Inflammatory macrophage treated with lipopolysaccharide for 4 hours (primary cell): Measurements from ENCODE around the gene UNC80.
A peak's percentile ranks its signal among the peaks of the same experiment; 100 is the strongest.

ENCODE experiments used
- DNase-seq: peaks from one replicate; pipeline ENCODE4 v3.0.0-alpha.2; 2020

Gene UNC80

GRCh38 chr2:209913786-209914345, 142.2 kb downstream of the UNC80 start:
- DNase-seq, result no peak

GRCh38 chr2:209917154-209917771, 145.6 kb downstream of the UNC80 start:
- no peak for DNase-seq

GRCh38 chr2:209918251-209918650, 146.6 kb downstream of the UNC80 start:
- no peak for DNase-seq

- DNase-seq, result no peak
Measured at GRCh38 chr2:209922116-209922515, 150.5 kb downstream of the UNC80 start.

- no peak for DNase-seq
Measured at GRCh38 chr2:209929369-209929768, 157.7 kb downstream of the UNC80 start.

GRCh38 chr2:209933499-209934483, 162.2 kb downstream of the UNC80 start:
- no peak for DNase-seq

- no peak for DNase-seq
Measured at GRCh38 chr2:209936106-209936666, 164.6 kb downstream of the UNC80 start.

GRCh38 chr2:209937893-209938292, 166.3 kb downstream of the UNC80 start:
- no peak for DNase-seq

- DNase-seq, result no peak
Measured at GRCh38 chr2:209938906-209939305, 167.3 kb downstream of the UNC80 start.

- no peak for DNase-seq
Measured at GRCh38 chr2:209940936-209941335, 169.3 kb downstream of the UNC80 start.

- DNase-seq, result peak; percentile 17
Measured at GRCh38 chr2:209942426-209942825, 170.8 kb downstream of the UNC80 start.

- DNase-seq, result no peak
Measured at GRCh38 chr2:209942936-209943605, 171.4 kb downstream of the UNC80 start.

GRCh38 chr2:209943776-209944175, 172.1 kb downstream of the UNC80 start:
- no peak for DNase-seq

GRCh38 chr2:209946539-209946938, 174.9 kb downstream of the UNC80 start:
- DNase-seq, result no peak

GRCh38 chr2:209956271-209956670, 184.6 kb downstream of the UNC80 start:
- DNase-seq, result no peak

- no peak for DNase-seq
Measured at GRCh38 chr2:209958016-209958415, 186.4 kb downstream of the UNC80 start.

GRCh38 chr2:209960045-209960444, 188.4 kb downstream of the UNC80 start:
- no peak for DNase-seq

GRCh38 chr2:209960676-209961630, 189.3 kb downstream of the UNC80 start:
- peak; percentile 38 for DNase-seq

GRCh38 chr2:209965723-209966122, 194.1 kb downstream of the UNC80 start:
- DNase-seq, result no peak

GRCh38 chr2:209969692-209970091, 198.1 kb downstream of the UNC80 start:
- no peak for DNase-seq

- no peak for DNase-seq
Measured at GRCh38 chr2:209970271-209970670, 198.6 kb downstream of the UNC80 start.

- DNase-seq, result no peak
Measured at GRCh38 chr2:209970711-209971110, 199.1 kb downstream of the UNC80 start.
